ENCODE measurements around the gene VEGFB. TPM values are rescaled to one million over a fixed set of nuclear protein-coding genes. Genes with fewer than 3 reads are reported as not detected.

VEGFB gene
- total and polyA plus RNA-seq, 2 of the 8 experiments (the other 6 are each of a cell fraction or from before 2014, with no cell fraction given): 9.3 to 49.6 TPM

- H3K4ac ChIP-seq (replicated peaks; ENCODE audit: insufficient read length, low read depth, low read length): no peak overlapping the region
- POLR2A ChIA-PET (ENCODE audit: partially characterized antibody): interaction anchor here (0.7 to 11.9 kb wide), 7 partner anchors 11 to 35 kb away, joined by 3 to 190 read pairs (median 5); partner anchors contain the start of genes FKBP2, PLCB3 and PPP1R14B
- peak overlapping the region; percentile 50 to 87 for H3K4me2 ChIP-seq (ENCODE audit: insufficient read depth in 1 of 2, low read depth in 2 of 2, low read length in 2 of 2)
- DNase-seq (ENCODE audit: low read depth in 1 of 2, low spot score in 2 of 2) (peak in 1 of 2 experiments; percentile 70), FAIRE-seq (no peak)
- H2AFZ ChIP-seq (ENCODE audit: low read length): no peak overlapping the region
- H3K4me1 ChIP-seq (replicated peaks in 1 of 4; ENCODE audit: control insufficient read depth in 3 of 4, insufficient read depth in 4 of 4, low read length in 3 of 4): peaks cover 0 to 14% (median 4%) of the 10 kb centered on the region in 4 experiments; a peak in 5 of 7 replicates
- WGBS, 2 experiments (ENCODE audit: extremely low coverage in 1 of 2, insufficient coverage in 1 of 2, insufficient read length in 1 of 2, insufficient replicate concordance in 2 of 2, low coverage in 1 of 2, low lambda C conversion rate in 2 of 2, missing lambda C conversion rate in 1 of 2): 11% methylated on average over 22 of the region's 80 CpGs; no CpG with 5 or more reads in 1 of the 2 experiments
- no peak overlapping the region for H2BK120ac ChIP-seq (replicated peaks; ENCODE audit: low read depth, low read length)
- peaks cover 0 to 5% (median 1%) of the 10 kb centered on the region in 4 experiments; a peak in 1 of 8 replicates for H3K36me3 ChIP-seq (ENCODE audit: control insufficient read depth in 2 of 4, insufficient read depth in 4 of 4, low read length in 3 of 4)
- peaks cover 15% of the 10 kb centered on the region for H3K23me2 ChIP-seq (ENCODE audit: low read depth, low read length)
- H3K79me1 ChIP-seq (ENCODE audit: low read depth, low read length): no peaks in the 10 kb centered on the region; the same call in 1 of the 2 replicates
- no peak overlapping the region for H4K5ac ChIP-seq (ENCODE audit: insufficient read length, low read depth, low read length)
- no peak overlapping the region for H3K56ac ChIP-seq (replicated peaks; ENCODE audit: insufficient read length, low read depth, low read length)
- H4K8ac ChIP-seq (ENCODE audit: extremely low read depth, insufficient read depth, low read length): peak overlapping the region; percentile 83; the same call in 1 of the 2 replicates
- H2BK15ac ChIP-seq (ENCODE audit: low read length): no peak overlapping the region
- no peak overlapping the region for H4K91ac ChIP-seq (replicated peaks; ENCODE audit: insufficient read length, low read length)
- H4K20me1 ChIP-seq (replicated peaks in 1 of 2; ENCODE audit: control insufficient read depth in 1 of 2, insufficient read depth in 2 of 2, low read length in 2 of 2): peaks cover 0 to 6% of the 10 kb centered on the region in 2 experiments
- no peak overlapping the region for H2BK20ac ChIP-seq (ENCODE audit: low read length)
- no peaks in the 10 kb centered on the region for H3K9me3 ChIP-seq (ENCODE audit: insufficient read depth in 2 of 2, low read depth in 1 of 2, low read length in 1 of 2)
- no peak overlapping the region for H3K27ac ChIP-seq (ENCODE audit: low read depth, low read length)
- H3K9ac ChIP-seq (replicated peaks in 1 of 4; ENCODE audit: extremely low read depth in 1 of 4, low read depth in 3 of 4, low read length in 3 of 4): peak overlapping the region in 1 of 4 experiments; percentile 34; a peak in 2 of 7 replicates
- no peak overlapping the region for H2BK12ac ChIP-seq (ENCODE audit: low read depth, low read length)
- peaks cover 0 to 12% (median 6%) of the 10 kb centered on the region in 4 experiments; a peak in 4 of 7 replicates for H3K27me3 ChIP-seq (replicated peaks in 1 of 4; ENCODE audit: control insufficient read depth in 3 of 4, extremely low read depth in 1 of 4, insufficient read depth in 3 of 4, low read length in 3 of 4)
- no peak overlapping the region for H2BK5ac ChIP-seq (ENCODE audit: low read depth, low read length)
- H2AK5ac ChIP-seq (ENCODE audit: low read depth, low read length): no peak overlapping the region
- CTCF ChIA-PET (ENCODE audit: partially characterized antibody): interaction anchor here (0.6 to 8.6 kb wide), 6 partner anchors 13 to 132 kb away, joined by 3 to 51 read pairs (median 5); partner anchors contain the start of genes FERMT3 and PLCB3
- no peak overlapping the region for H3K23ac ChIP-seq (ENCODE audit: insufficient read length)
- H3K18ac ChIP-seq (ENCODE audit: extremely low read depth, low read length): no peak overlapping the region; the same call in 1 of the 2 replicates
- H3K14ac ChIP-seq (ENCODE audit: insufficient read length): no peak overlapping the region
- H3K4me3 ChIP-seq (ENCODE audit: extremely low read depth in 1 of 4, insufficient read depth in 2 of 4, low read depth in 3 of 4, low read length in 4 of 4): peak overlapping the region; percentile 39 to 70 (median 52)
- no peaks in the 10 kb centered on the region for H3K79me2 ChIP-seq (ENCODE audit: control insufficient read depth in 1 of 2, insufficient read depth in 2 of 2, low read length in 2 of 2)
- TF ChIP-seq SUZ12 (IDR thresholded peaks at IDR 0.05; ENCODE audit: low read length): no peak
- no peak for TF ChIP-seq SIX5 (IDR thresholded peaks at IDR 0.05; ENCODE audit: low read depth, low read length)
- TF ChIP-seq POLR2AphosphoS5 (IDR thresholded peaks at IDR 0.05; ENCODE audit: low read depth, low read length): no peak
- no peak for TF ChIP-seq HDAC6 (IDR thresholded peaks at IDR 0.05; ENCODE audit: low read depth, low read length)
- TF ChIP-seq PHF8 (conservative IDR thresholded peaks at IDR 0.05; ENCODE audit: low read depth, low read length): no peak
- no peak for TF ChIP-seq CHD2 (IDR thresholded peaks at IDR 0.05; ENCODE audit: low read length)
- no peak for TF ChIP-seq GTF2F1 (IDR thresholded peaks at IDR 0.05; ENCODE audit: borderline replicate concordance, low read depth, low read length)
- no peak for TF ChIP-seq CREB1 (IDR thresholded peaks at IDR 0.05)
- TF ChIP-seq BACH1 (IDR thresholded peaks at IDR 0.05; ENCODE audit: low read length): no peak
Observed at GRCh38 chr11:64234647-64235379, 429 bp downstream of the VEGFB start.

All from H1 (cell line).